OCI-LY7 (cell line): ENCODE results near the gene C9orf152. TPM values are rescaled to one million over a fixed set of nuclear protein-coding genes. Genes with fewer than 3 reads are reported as not detected.

Experiments used
- BruUV-seq: library from RNA; stranded (reverse); fragments of 400-500 nt; replicated peaks from 2 replicates; lab custom pipeline; 2021; lab: Mats Ljungman, UMichigan
- CTCF ChIA-PET: fragments of 300-600 bp; sonication (Branson Sonifier 250); formaldehyde crosslinking; loops from one replicate; lab custom pipeline; 2022; ENCODE audit warnings: antibody characterized with exemption; ENCODE audit not compliant: unreplicated experiment; lab: Charles Lee
- POLR2A ChIA-PET: fragments of 300-600 bp; sonication (Branson Sonifier 250); formaldehyde crosslinking; loops from one replicate; lab custom pipeline; 2022; ENCODE audit warnings: antibody characterized with exemption; lab: Charles Lee
- DNase-seq: peaks from one replicate; pipeline ENCODE4 v3.0.0-alpha.2; 2015; ENCODE audit warnings: low spot score
- H2AFZ ChIP-seq: fragments of 200-600 bp; sonication (generic), shearing (Covaris generic); 2 replicates; pipeline ENCODE4 v1.6.1; 2014; ENCODE audit warnings: mild to moderate bottlenecking, antibody characterized with exemption, low read length, moderate library complexity
- H3K27ac ChIP-seq: fragments of 200-600 bp; sonication (generic); 2 replicates; pipeline ENCODE4 v1.5.1; 2014; ENCODE audit warnings: mixed run types, low read depth, mild to moderate bottlenecking, moderate library complexity, low read length, inconsistent platforms; ENCODE audit not compliant: poor library complexity, severe bottlenecking
- H3K36me3 ChIP-seq: fragments of 200-600 bp; sonication (generic); 2 replicates; pipeline ENCODE4 v1.6.1; 2014; ENCODE audit warnings: mild to moderate bottlenecking, antibody characterized with exemption, low read length, moderate library complexity, mixed read lengths; ENCODE audit not compliant: insufficient read depth
- H3K4me1 ChIP-seq: fragments of 200-600 bp; sonication (generic); 2 replicates; pipeline ENCODE4 v1.5.1; 2014; ENCODE audit warnings: mild to moderate bottlenecking, low read length; ENCODE audit not compliant: insufficient read depth, poor library complexity, severe bottlenecking
- H3K4me2 ChIP-seq: fragments of 200-600 bp; sonication (generic); 2 replicates; pipeline ENCODE4 v1.6.1; 2014; ENCODE audit warnings: mild to moderate bottlenecking, low read length
- H3K4me3 ChIP-seq: fragments of 200-600 bp; sonication (generic); 2 replicates; pipeline ENCODE4 v1.5.1; 2014; ENCODE audit warnings: mild to moderate bottlenecking, low read depth, low read length; ENCODE audit not compliant: poor library complexity, severe bottlenecking
- H3K79me2 ChIP-seq: fragments of 200-600 bp; sonication (generic); 2 replicates; pipeline ENCODE4 v1.6.1; 2016; ENCODE audit warnings: low read depth, mild to moderate bottlenecking, low read length, moderate library complexity, mixed read lengths; ENCODE audit not compliant: insufficient read depth
- H3K9me2 ChIP-seq: fragments of 200-600 bp; sonication (generic); 2 replicates; pipeline ENCODE4 v1.6.1; 2016; ENCODE audit warnings: mild to moderate bottlenecking, low read length, mixed read lengths; ENCODE audit not compliant: insufficient read depth
- H3K9me3 ChIP-seq: fragments of 200-600 bp; sonication (generic); 2 replicates; pipeline ENCODE4 v1.6.1; 2014; ENCODE audit warnings: mild to moderate bottlenecking, mixed run types, low read length, mixed read lengths
- H4K20me1 ChIP-seq: fragments of 200-600 bp; sonication (generic); 2 replicates; pipeline ENCODE4 v1.6.1; 2014; ENCODE audit warnings: mild to moderate bottlenecking, antibody characterized with exemption, low read length, moderate library complexity, mixed read lengths; ENCODE audit not compliant: insufficient read depth
- CTCF ChIP-seq: fragments of 200-600 bp; sonication (generic); conservative IDR thresholded peaks from 2 replicates; pipeline ENCODE4 v1.5.1; 2014; ENCODE audit warnings: mild to moderate bottlenecking, antibody characterized with exemption, low read length, moderate library complexity, mixed read lengths
- EZH2phosphoT487 ChIP-seq: fragments of 200-600 bp; sonication (generic); IDR thresholded peaks from 2 replicates; pipeline ENCODE4 v1.6.1; 2018; ENCODE audit warnings: low read depth, borderline replicate concordance, mild to moderate bottlenecking, mixed run types, antibody characterized with exemption, low read length, moderate library complexity, mixed read lengths
- intact Hi-C: fragments of 100-400 bp; cut with micrococcal nuclease; formaldehyde crosslinking; loops from one replicate; pipeline ENCODE4 v1.10.0; 2022; ENCODE audit not compliant: unreplicated experiment
- total RNA-seq, 2 experiments: library from RNA; depleted of rRNA in 1 of 2; stranded (reverse); fragments of >200 nt in 1 of 2; shearing (Covaris generic) in 1 of 2; gene quantifications; 2 replicates each; pipeline ENCODE4 v1.2.3, GENCODE V29; 2014 to 2022

Gene C9orf152
- total RNA-seq, 2 experiments from 2014 or later, result not detected

GRCh38 chr9:110152704-110153374 lies 55.1 kb downstream of the C9orf152 start:
- ChIA-PET POLR2A (interaction anchor here (0.6 to 8.6 kb wide), 12 partner anchors 9 to 269 kb away, joined by 3 to 215 read pairs (median 6); no protein-coding TSS in a partner anchor), CTCF (interaction anchor here (0.5 to 2.6 kb wide), 9 partner anchors 9 to 250 kb away, joined by 3 to 9 read pairs (median 4); no protein-coding TSS in a partner anchor)
- H3K4me3 ChIP-seq, result peak overlapping the region; percentile 79
- no peak for TF ChIP-seq EZH2phosphoT487
- TF ChIP-seq CTCF, result peak; percentile 94
- H3K79me2 ChIP-seq, result peaks cover 100% of the 10 kb centered on the region
- no peaks in the 10 kb centered on the region for H3K9me2 ChIP-seq
- H3K36me3 ChIP-seq, result peaks cover 91% of the 10 kb centered on the region
- H3K27ac ChIP-seq, result peak overlapping the region; percentile 97
- peaks cover 85% of the 10 kb centered on the region for H3K4me1 ChIP-seq
- H4K20me1 ChIP-seq, result peaks cover 32% of the 10 kb centered on the region
- no peak overlapping the region for H2AFZ ChIP-seq
- BruUV-seq, result no TSS peak
- DNase-seq, result peak; percentile 80
- H3K4me2 ChIP-seq, result peak overlapping the region; percentile 74
- intact Hi-C loops, result loop anchor here (1.0 to 2.0 kb wide), 3 partner anchors 94 to 250 kb away; no protein-coding TSS in a partner anchor
- no peaks in the 10 kb centered on the region; the same call in 1 of the 2 replicates for H3K9me3 ChIP-seq

Other genes starting within 250 kb of the C9orf152 start
- 82.5 and 120 TPM in 2 replicates for gene TXN, start 48.3 kb upstream of the C9orf152 start, total RNA-seq (2014; rRNA removed; shearing (Covaris generic))
- gene TXN, start 48.3 kb upstream of the C9orf152 start, total RNA-seq (2022), result 135 and 165 TPM in 2 replicates
- gene TXNDC8, start 129.7 kb upstream of the C9orf152 start, total RNA-seq (2014; rRNA removed; shearing (Covaris generic)), result not detected in 2 replicates
- gene TXNDC8, start 129.7 kb upstream of the C9orf152 start, total RNA-seq (2022), result not detected in 2 replicates